HG02938 (cell line): ENCODE results near the gene CD200.
A peak's percentile ranks its signal among the peaks of the same experiment; 100 is the strongest.

ENCODE experiments used
- ATAC-seq: cut with Tn5 transposase; IDR thresholded peaks from one replicate; pipeline ENCODE4 v1.9.1; 2021; ENCODE audit warnings: mild to moderate bottlenecking, moderate library complexity; ENCODE audit not compliant: unreplicated experiment

CD200 gene

GRCh38 chr3:112331851-112332250 lies 1.1 kb upstream of the CD200 start:
- no peak for ATAC-seq

GRCh38 chr3:112333381-112334317 lies 693 bp downstream of the CD200 start:
- ATAC-seq, result peak; percentile 28

GRCh38 chr3:112334691-112335433 lies 1.9 kb downstream of the CD200 start:
- ATAC-seq, result no peak

GRCh38 chr3:112335434-112335781 lies 2.5 kb downstream of the CD200 start:
- ATAC-seq, result no peak

- ATAC-seq, result no peak
Observed at GRCh38 chr3:112338021-112338726, 5.2 kb downstream of the CD200 start.

- ATAC-seq, result no peak
Observed at GRCh38 chr3:112338727-112339056, 5.7 kb downstream of the CD200 start.

GRCh38 chr3:112339134-112339533 lies 6.2 kb downstream of the CD200 start:
- no peak for ATAC-seq

- ATAC-seq, result no peak
Observed at GRCh38 chr3:112339609-112340008, 6.7 kb downstream of the CD200 start.

GRCh38 chr3:112341386-112341785 lies 8.4 kb downstream of the CD200 start:
- ATAC-seq, result no peak

GRCh38 chr3:112345681-112346080 lies 12.7 kb downstream of the CD200 start:
- ATAC-seq, result no peak

- ATAC-seq, result no peak
Observed at GRCh38 chr3:112346491-112347122, 13.7 kb downstream of the CD200 start.

- ATAC-seq, result no peak
Observed at GRCh38 chr3:112348943-112349342, 16.0 kb downstream of the CD200 start.

GRCh38 chr3:112349557-112349956 lies 16.6 kb downstream of the CD200 start:
- no peak for ATAC-seq

GRCh38 chr3:112350018-112350810 lies 17.3 kb downstream of the CD200 start:
- no peak for ATAC-seq

GRCh38 chr3:112351036-112351435 lies 18.1 kb downstream of the CD200 start:
- ATAC-seq, result no peak

GRCh38 chr3:112351823-112352222 lies 18.9 kb downstream of the CD200 start:
- no peak for ATAC-seq

- no peak for ATAC-seq
Observed at GRCh38 chr3:112352720-112353119, 19.8 kb downstream of the CD200 start.

- ATAC-seq, result no peak
Observed at GRCh38 chr3:112353365-112353764, 20.4 kb downstream of the CD200 start.

GRCh38 chr3:112354642-112355306 lies 21.8 kb downstream of the CD200 start:
- no peak for ATAC-seq

- ATAC-seq, result no peak
Observed at GRCh38 chr3:112355307-112355687, 22.3 kb downstream of the CD200 start.
